HG03095 (cell line): ENCODE data around the gene MAP2K4.

Source experiments
- ATAC-seq: cut with Tn5 transposase; IDR thresholded peaks from one replicate; pipeline ENCODE4 v1.9.1; 2021; ENCODE audit warnings: moderate library complexity; ENCODE audit not compliant: unreplicated experiment

The MAP2K4 gene

GRCh38 chr17:12035673-12036072 lies 15.0 kb downstream of the MAP2K4 start:
- ATAC-seq = no peak

GRCh38 chr17:12037970-12038369 lies 17.3 kb downstream of the MAP2K4 start:
- ATAC-seq = no peak

- no peak for ATAC-seq
Measured at GRCh38 chr17:12040478-12040877, 19.8 kb downstream of the MAP2K4 start.

GRCh38 chr17:12041312-12041711 lies 20.6 kb downstream of the MAP2K4 start:
- ATAC-seq = no peak

GRCh38 chr17:12043702-12044101 lies 23.0 kb downstream of the MAP2K4 start:
- ATAC-seq = no peak

- ATAC-seq = no peak
Measured at GRCh38 chr17:12046786-12047185, 26.1 kb downstream of the MAP2K4 start.

- ATAC-seq = no peak
Measured at GRCh38 chr17:12047681-12048376, 27.2 kb downstream of the MAP2K4 start.

GRCh38 chr17:12048843-12049473 lies 28.3 kb downstream of the MAP2K4 start:
- no peak for ATAC-seq

- no peak for ATAC-seq
Measured at GRCh38 chr17:12050646-12051225, 30.1 kb downstream of the MAP2K4 start.

- no peak for ATAC-seq
Measured at GRCh38 chr17:12053552-12053951, 32.9 kb downstream of the MAP2K4 start.

- no peak for ATAC-seq
Measured at GRCh38 chr17:12055889-12056288, 35.2 kb downstream of the MAP2K4 start.

GRCh38 chr17:12057520-12057919 lies 36.8 kb downstream of the MAP2K4 start:
- no peak for ATAC-seq

- no peak for ATAC-seq
Measured at GRCh38 chr17:12058535-12058934, 37.9 kb downstream of the MAP2K4 start.

GRCh38 chr17:12062249-12062648 lies 41.6 kb downstream of the MAP2K4 start:
- no peak for ATAC-seq

GRCh38 chr17:12064395-12064794 lies 43.7 kb downstream of the MAP2K4 start:
- ATAC-seq = no peak

- ATAC-seq = no peak
Measured at GRCh38 chr17:12067485-12067884, 46.8 kb downstream of the MAP2K4 start.

- no peak for ATAC-seq
Measured at GRCh38 chr17:12068946-12069345, 48.3 kb downstream of the MAP2K4 start.

GRCh38 chr17:12070561-12070960 lies 49.9 kb downstream of the MAP2K4 start:
- no peak for ATAC-seq

- no peak for ATAC-seq
Measured at GRCh38 chr17:12074346-12074745, 53.7 kb downstream of the MAP2K4 start.

GRCh38 chr17:12077773-12078172 lies 57.1 kb downstream of the MAP2K4 start:
- ATAC-seq = no peak

GRCh38 chr17:12078791-12079190 lies 58.1 kb downstream of the MAP2K4 start:
- ATAC-seq = no peak

- no peak for ATAC-seq
Measured at GRCh38 chr17:12081720-12082119, 61.0 kb downstream of the MAP2K4 start.
